GM19043 (cell line): ENCODE data around the gene UBN1.
A peak's percentile ranks its signal among the peaks of the same experiment; 100 is the strongest.

ENCODE experiments used
- ATAC-seq: cut with Tn5 transposase; IDR thresholded peaks from one replicate; pipeline ENCODE4 v1.9.1; 2021; ENCODE audit warnings: low read depth; ENCODE audit not compliant: unreplicated experiment

The UBN1 gene

GRCh38 chr16:4814046-4814445 is 33.2 kb upstream of the UBN1 start:
- ATAC-seq, result no peak

- no peak for ATAC-seq
Observed at GRCh38 chr16:4814542-4815173, 32.6 kb upstream of the UBN1 start.

GRCh38 chr16:4820652-4821051 is 26.6 kb upstream of the UBN1 start:
- no peak for ATAC-seq

- ATAC-seq, result no peak
Observed at GRCh38 chr16:4825196-4825595, 22.1 kb upstream of the UBN1 start.

GRCh38 chr16:4826526-4826925 is 20.8 kb upstream of the UBN1 start:
- ATAC-seq, result no peak

- no peak for ATAC-seq
Observed at GRCh38 chr16:4826980-4827379, 20.3 kb upstream of the UBN1 start.

GRCh38 chr16:4828567-4829321 is 18.5 kb upstream of the UBN1 start:
- no peak for ATAC-seq

GRCh38 chr16:4830408-4830807 is 16.9 kb upstream of the UBN1 start:
- ATAC-seq, result no peak

GRCh38 chr16:4831616-4832015 is 15.7 kb upstream of the UBN1 start:
- ATAC-seq, result no peak

GRCh38 chr16:4832698-4833343 is 14.5 kb upstream of the UBN1 start:
- no peak for ATAC-seq

GRCh38 chr16:4833584-4833983 is 13.7 kb upstream of the UBN1 start:
- no peak for ATAC-seq

GRCh38 chr16:4836727-4837126 is 10.6 kb upstream of the UBN1 start:
- ATAC-seq, result no peak

- ATAC-seq, result peak; percentile 71
Observed at GRCh38 chr16:4837733-4838501, 9.4 kb upstream of the UBN1 start.

GRCh38 chr16:4839942-4840341 is 7.3 kb upstream of the UBN1 start:
- no peak for ATAC-seq

- ATAC-seq, result no peak
Observed at GRCh38 chr16:4840984-4841383, 6.3 kb upstream of the UBN1 start.

- ATAC-seq, result no peak
Observed at GRCh38 chr16:4846503-4846900, 779 bp upstream of the UBN1 start.

- ATAC-seq, result peak; percentile 9
Observed at GRCh38 chr16:4847774-4848587, 700 bp downstream of the UBN1 start.

- no peak for ATAC-seq
Observed at GRCh38 chr16:4850211-4850610, 2.9 kb downstream of the UBN1 start.

GRCh38 chr16:4852221-4852872 is 5.1 kb downstream of the UBN1 start:
- no peak for ATAC-seq

GRCh38 chr16:4855371-4855770 is 8.1 kb downstream of the UBN1 start:
- no peak for ATAC-seq
